ENCODE data around the gene GPR27.

GPR27 gene

DNA sequence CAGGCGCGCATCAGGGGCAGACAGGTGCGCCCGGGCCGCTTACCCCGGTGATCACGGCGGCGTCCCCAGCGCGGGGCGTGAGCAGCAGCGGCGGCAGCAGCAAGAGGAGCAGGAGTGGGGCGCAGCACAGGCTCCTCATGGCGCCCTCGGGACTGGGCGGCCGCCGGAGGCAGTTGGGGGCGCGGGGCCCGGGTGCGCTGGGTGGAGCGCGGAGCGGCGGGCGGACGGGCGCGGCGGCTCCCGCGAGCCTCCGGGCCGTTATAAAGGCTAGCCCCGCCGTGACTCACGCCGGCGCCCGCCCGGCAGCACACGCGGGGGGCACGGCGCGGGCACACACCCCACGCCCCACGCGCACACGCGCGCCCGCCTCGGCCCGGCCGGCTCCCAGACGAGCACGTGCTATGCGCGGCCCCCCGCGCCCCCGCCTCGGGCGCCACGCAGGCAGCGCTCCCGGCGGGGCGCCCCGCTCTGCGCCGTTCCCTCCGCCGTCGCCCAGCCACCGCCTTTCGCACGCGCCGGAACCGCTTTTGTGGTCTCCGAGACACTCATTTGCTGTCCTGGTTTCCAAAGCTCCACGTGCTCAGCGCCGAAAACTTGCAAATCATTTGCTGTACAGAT, 31.4 kb downstream of the GPR27 start, which contains the start of gene PROK2:
PROK2 (minus strand) TSS at position 235 of the 618 bp plus-strand sequence; CDS start at position 139, 96 bp downstream.
- peak in 4 of 51 donors; percentile 1 to 5 (median 4) for DNase-seq

DNA sequence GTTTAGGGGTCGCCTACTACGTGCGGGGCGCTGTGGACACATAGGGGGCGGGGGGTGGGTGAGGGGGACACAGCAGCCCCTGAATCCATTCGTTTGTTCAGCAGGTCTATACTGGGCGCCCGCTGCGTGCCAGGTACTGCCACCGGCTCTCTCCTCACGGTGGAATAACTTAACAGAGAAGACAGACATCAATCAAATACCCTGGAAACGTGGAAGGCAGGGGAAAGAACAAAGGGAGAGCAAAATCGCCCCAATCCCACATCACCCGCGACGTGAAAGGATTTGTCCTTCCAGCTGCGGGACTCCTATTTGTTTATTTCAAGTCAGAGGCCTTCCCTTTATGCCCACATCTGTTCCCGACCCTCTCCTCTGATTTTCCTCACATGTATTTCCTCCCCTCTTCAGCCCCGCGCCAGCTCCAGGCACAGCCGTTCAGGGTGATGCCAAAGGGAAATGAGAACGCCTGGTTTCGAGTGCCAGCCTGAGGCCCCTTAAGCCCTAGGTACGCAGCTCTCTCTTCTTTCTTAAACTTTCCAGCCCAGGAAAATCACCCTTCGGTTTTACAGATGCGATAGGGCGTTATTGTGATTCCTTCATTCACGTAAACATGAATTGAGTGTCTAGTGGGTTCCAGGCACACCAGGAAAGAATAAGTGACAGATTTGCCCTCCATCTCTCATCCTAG, 32.0 kb downstream of the GPR27 start:
- DNase-seq = no peak

- no peak for DNase-seq
These were observed 32.5 kb downstream of the GPR27 start for GRCh38 chr3:71786217-71786549.

DNA sequence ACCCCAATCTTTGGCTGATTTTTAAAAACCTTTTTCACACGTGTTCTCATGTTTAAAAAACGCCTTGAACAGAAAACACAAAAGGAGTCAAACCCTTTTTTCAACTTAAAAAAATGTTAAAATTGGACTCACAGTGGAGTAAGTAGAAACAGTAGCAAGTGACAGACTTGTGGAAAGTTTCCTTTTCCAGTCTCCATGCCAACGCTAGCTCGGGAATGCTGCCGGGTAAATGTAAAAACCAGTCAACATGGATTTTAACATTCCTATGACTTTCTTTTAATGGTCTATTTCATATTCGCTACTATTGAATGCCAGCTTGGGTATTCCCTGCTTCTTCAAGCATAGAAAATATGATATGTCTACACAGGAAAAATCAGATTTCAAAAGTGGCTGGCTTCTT, 32.9 kb downstream of the GPR27 start:
- no peak for DNase-seq

- no peak for DNase-seq
These were observed 34.3 kb downstream of the GPR27 start for GRCh38 chr3:71787851-71788405.

DNA sequence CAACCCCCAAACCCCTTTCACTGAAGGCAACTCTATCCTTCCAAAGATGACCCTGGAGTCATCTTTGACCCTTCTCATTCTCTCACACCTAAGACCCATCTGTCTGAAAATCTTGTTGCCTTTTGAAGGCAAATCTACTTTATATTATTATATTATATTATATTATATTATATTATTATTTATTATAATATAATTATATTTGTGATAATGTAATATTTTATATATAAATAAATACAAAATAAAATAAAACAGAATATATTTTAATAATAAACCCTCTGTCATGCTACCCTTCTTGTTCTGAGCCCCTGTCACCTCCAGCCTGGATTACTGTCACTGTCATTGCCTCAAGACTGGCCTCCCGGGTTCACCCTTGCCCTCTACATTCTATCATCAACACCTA, 36.3 kb downstream of the GPR27 start:
- DNase-seq = no peak

GRCh38 chr3:71791634-71792033, 38.0 kb downstream of the GPR27 start:
- DNase-seq = no peak

DNA sequence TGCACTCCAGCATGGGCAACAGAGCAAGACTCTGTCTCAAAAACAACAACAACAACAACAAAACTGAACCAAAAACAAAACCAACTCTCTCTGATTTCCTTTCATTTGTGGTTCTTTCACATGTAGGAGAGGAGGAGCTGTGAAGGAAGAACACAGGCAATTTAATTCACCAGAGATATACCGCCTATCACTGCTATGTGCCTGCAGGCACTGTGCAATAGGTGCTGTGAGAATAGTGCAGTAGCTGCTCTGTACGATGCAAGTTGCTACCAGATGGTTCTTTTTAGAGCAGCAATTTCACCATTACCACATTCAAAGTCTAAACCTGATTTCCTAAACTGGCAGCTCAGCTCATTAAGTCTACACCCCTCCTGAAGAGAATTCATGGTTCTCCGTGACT, 42.6 kb downstream of the GPR27 start:
- no peak for DNase-seq

GRCh38 chr3:71797455-71797854, 43.8 kb downstream of the GPR27 start:
- no peak for DNase-seq

DNA sequence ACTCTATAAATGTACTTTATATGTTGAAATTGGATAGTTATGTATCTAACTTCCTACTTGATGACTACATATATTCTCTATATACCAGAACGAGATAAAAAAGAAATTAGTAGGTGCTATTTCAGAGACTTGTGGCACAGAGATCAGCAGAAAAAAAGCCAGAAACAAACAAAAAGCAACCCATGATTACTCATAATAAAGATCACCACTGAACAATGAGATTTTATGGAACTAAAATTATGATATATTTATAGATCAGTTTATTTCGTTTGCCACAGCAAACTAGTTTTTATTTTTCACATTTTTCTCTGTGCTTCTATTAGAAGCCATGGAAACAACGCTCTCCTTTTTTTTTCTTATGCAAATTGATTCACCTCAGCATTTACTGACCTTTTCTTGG, 46.4 kb downstream of the GPR27 start:
- DNase-seq = no peak

- DNase-seq = no peak
These were observed 48.3 kb downstream of the GPR27 start for GRCh38 chr3:71801986-71802385.

DNA sequence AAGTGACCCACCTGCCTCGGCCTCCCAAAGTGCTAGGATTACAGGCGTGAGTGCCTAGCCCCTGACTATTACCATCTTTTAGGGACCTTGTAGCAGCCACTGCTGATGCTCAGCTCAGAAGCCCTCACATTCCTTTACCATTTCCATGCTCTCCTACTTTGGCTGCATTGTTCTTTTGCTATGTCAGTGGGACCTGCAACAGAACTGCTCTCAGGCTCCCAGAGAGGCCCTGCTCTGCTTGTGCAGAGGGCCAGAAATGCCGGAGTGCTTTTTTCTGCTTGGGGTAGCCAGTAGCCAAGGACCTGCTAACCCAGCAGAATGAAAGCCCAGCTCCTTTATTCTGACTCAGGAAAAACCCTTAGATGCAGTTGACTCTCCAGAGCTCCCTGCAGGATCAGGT, 49.6 kb downstream of the GPR27 start:
- DNase-seq = no peak

GRCh38 chr3:71805199-71805598, 51.5 kb downstream of the GPR27 start:
- DNase-seq = no peak

GRCh38 chr3:71805691-71806090, 52.0 kb downstream of the GPR27 start:
- DNase-seq = no peak

Data from hypothalamus (tissue), 51 donors.